Fibroblast of upper back skin (primary cell): ENCODE results near the gene MBLAC1.
A peak's percentile ranks its signal among the peaks of the same experiment; 100 is the strongest.

ENCODE experiments used
- DNase-seq: peaks from one replicate; pipeline ENCODE4 v3.0.0-alpha.2; 2013

Gene MBLAC1, protein sequence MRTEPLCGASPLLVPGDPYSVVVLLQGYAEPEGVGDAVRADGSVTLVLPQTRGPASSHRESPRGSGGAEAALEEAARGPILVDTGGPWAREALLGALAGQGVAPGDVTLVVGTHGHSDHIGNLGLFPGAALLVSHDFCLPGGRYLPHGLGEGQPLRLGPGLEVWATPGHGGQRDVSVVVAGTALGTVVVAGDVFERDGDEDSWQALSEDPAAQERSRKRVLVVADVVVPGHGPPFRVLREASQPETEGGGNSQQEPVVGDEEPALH

DNA sequence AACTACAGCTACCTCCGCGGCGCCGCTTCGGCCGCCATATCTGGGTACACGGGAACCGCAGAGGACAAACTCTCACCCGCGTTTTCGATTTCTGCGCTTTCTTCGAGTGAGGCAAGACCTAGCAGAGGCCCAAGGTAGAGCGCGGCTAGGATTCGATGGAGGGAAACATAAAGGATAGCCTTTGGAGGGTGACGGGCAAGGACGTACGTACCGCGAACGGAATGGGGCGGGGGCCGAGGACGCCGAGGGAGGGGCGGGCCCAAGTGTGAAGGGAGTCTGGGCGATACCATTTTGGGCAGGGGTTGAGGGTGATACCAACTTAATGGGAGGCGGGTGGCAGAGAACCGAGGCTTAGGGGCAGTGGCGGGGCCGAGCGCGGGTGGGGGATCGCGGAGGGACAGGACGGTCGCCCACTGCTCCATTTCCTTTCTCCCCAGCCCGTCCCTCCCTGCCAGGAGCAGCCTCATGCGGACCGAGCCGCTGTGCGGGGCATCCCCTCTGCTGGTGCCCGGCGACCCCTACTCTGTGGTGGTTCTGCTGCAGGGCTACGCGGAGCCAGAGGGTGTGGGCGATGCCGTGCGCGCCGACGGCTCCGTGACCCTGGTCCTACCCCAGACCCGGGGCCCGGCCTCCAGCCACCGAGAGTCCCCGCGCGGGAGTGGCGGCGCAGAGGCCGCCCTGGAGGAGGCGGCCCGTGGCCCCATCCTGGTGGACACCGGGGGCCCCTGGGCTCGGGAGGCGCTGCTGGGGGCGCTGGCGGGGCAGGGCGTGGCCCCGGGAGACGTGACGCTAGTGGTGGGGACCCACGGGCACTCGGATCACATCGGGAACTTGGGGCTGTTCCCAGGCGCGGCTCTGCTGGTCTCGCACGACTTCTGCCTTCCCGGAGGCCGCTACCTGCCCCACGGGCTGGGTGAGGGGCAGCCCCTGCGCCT is at the start of gene MBLAC1:
MBLAC1 (plus strand) TSS at position 37 of the 935 bp plus-strand sequence; CDS start at position 466, 429 bp downstream.
- DNase-seq = peak; percentile 91

DNA sequence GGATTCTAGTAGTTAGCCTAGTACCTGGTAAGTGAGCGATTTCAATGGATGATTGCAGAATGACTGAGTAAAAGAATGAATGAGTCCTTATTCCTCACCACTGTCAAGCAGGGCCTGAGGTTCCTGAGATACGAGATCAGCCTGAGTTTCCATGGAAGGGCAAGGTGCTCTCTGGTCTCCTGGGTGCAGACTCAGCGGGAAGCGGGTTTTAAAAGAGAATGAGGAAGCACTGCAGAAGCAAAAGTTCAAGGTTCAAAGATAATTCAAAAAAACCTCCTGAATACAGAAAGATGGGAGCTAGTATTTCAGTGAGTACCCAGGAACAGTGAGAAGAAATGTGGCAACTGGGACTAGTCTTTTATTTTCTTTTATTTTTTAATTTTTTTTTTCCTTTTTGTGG is 49.6 kb upstream of the MBLAC1 start:
- no peak for DNase-seq

DNA sequence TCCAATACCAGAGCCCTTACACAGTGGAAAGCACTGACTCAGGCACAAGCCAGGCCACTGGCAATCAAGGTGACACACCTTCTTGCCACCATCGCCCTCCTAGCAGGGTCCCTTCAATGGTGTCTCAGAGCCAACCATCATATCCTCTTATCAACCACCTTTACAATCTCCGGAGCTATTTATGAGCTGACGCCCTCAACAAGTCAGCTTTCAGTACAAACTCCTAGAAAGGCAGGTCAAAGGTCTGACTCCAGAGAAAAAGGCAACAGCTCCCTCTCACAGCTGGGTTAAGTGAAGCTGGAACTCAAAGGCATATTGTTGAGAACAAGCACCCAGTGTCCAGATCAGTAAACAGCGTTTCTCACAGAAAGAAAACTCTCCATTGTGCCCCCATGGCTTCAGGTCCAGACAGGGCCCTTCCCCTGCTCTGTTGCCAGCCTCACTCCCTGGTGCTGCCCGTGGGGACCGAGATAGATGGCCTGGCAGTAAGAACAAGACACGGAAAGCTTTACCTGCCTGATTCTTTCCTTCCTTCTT is 47.7 kb upstream of the MBLAC1 start:
- DNase-seq = no peak

DNA sequence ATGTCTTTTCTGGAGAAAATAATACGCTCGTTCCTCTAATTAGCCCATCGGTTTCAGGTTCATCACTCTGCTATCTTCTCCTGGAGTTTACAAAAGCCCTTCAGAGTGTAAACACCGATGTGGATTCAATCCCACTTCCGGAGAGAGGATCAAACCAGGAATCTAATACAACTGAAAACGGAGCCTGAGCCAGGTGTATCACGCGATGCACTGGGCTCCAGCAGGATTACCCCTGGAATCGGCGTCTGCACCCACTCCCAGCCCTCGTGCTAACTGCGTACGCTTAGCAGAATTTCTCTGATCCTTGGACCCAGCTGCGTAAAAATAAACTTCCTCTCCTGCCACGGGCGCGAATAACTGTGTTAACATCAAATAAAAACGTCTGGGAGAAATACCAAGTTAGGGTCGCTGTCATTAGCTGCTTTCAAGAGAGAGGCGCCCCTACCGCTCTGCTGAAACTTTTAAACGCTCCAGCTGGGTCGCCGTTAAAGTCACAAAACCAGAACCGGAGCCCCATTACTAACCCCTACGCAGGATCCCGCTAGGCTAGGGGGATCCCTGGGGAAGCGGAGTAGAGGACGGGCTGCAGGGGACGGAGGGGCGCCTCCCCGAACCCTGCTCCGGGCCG is 45.7 kb upstream of the MBLAC1 start:
- DNase-seq = peak; percentile 9

DNA sequence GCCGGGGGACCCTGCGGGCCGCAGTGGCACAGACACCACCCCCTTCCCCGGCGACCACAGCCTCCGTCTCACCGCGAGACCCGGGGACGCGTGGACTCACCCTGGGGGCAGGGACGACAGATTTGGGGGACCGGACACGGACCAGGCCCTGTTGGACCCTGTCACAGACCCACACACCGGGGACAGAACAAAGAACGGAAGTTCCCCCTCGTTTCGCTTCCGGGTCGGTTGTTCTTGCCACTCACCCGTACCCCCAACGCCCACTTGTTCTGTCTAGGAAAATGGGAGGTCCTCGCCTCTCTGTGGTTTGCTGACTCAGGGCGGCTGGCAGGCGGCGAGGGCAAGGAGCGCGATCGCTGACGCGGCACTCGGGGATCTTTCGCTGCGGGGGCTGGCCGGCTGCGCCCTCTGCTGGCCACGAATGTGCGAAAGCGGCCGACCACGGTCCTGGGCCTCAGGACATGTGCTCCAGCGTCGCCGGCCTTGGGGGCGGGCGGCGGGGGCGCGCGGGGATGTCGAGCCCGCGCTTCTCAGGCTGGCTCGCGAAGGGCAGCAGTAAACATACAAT is 45.1 kb upstream of the MBLAC1 start, which contains the start of gene ZNF3:
ZNF3 (minus strand) TSS at position 189 of the 568 bp plus-strand sequence. CDS start 4,366 bp downstream, outside the sequence.
- DNase-seq = peak; percentile 99

DNA sequence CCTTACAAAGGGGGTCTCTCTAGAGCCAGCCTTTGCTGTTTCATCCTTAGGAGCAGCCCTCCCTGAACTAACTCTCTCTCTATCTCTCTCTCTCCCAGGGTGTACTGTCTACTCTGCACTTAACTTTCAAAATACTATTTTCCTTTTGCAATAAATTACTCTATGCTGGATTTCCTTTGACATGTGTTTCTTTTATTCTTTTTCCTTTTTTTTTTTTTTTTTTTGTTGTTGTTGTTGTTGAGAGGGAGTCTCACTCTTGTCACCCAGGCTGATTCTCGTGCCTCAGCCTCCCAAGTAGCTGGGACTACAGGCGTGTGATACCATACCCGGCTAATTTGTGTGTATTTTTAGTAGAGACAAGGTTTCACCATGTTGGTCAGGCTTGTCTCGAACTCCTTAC is 43.8 kb upstream of the MBLAC1 start:
- no peak for DNase-seq

DNA sequence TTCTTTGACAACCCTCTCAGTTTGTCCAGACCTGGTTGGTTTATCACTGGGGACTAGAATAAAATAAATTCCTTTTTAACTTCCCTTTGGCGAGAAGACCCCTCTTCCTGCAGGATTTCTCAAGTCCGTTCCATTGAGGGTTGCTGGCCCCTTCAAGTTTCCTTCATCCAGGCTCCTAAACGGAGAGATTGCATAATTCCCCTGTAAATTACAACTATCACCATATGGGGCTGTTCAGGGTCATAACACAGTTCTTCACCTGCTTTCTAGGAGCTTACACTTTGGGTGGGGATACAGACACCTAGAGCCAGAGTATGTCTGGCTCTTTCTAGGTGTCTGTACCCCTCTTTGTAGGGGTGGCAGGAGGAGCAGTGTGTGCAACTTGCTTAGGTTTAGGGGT is 41.3 kb upstream of the MBLAC1 start:
- DNase-seq = no peak

DNA sequence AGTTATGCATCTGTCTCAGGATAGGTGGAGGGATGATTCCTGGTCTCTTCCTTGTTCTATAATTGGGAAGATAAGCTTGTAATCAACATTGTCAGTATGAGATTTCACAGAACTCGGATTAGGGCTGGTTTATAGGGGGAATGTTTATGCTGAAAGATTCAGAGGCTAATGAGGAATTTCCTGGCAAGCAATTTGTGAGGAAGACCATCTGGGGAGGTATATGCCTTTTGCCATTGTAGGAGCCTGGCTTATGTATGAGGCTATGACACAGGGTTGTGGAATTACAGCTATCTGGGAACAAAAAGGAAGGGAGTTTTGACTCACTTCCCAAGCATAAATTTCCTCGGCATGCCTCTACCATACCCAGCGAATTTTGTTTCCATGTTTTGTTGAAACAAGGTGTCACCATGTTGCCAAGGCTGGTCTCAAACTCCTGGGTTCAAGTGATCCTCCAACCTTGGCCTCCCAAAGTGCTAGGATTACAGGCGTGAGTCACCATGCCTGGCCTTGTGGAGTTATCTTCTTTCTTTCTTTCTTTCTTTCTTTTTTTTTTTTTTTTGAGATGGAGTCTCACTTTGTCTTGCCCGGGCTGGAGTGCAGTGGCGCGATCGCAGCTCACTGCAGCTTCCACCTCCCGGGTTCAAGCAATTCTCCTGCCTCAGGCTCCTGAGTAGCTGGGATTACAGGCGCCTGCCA is 39.6 kb upstream of the MBLAC1 start:
- DNase-seq = peak; percentile 99

DNA sequence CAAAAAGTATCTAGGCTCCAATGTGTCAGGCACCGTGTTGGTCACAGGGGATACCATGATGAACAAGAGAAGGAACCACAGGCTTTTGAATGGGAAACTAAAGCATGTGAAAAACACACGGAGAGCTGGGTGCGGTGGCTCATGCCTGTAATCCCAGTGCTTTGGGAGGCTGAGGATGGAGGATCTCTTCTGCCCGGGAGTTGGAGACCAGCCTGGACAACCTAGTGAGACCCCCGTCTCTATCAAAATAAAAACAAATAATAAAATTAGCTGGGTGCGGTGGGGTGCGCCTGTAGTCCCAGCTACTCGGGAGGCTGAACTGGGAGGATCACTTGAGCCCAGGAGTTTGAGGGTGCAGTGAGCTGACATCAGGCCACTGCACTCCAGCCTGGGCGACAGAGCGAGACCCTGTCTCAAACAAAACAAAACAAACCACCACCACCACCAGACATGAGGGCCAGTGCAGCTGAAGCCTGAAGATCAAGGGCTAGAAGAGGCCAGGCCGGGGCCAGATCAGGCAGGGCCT is 38.6 kb upstream of the MBLAC1 start:
- no peak for DNase-seq

DNA sequence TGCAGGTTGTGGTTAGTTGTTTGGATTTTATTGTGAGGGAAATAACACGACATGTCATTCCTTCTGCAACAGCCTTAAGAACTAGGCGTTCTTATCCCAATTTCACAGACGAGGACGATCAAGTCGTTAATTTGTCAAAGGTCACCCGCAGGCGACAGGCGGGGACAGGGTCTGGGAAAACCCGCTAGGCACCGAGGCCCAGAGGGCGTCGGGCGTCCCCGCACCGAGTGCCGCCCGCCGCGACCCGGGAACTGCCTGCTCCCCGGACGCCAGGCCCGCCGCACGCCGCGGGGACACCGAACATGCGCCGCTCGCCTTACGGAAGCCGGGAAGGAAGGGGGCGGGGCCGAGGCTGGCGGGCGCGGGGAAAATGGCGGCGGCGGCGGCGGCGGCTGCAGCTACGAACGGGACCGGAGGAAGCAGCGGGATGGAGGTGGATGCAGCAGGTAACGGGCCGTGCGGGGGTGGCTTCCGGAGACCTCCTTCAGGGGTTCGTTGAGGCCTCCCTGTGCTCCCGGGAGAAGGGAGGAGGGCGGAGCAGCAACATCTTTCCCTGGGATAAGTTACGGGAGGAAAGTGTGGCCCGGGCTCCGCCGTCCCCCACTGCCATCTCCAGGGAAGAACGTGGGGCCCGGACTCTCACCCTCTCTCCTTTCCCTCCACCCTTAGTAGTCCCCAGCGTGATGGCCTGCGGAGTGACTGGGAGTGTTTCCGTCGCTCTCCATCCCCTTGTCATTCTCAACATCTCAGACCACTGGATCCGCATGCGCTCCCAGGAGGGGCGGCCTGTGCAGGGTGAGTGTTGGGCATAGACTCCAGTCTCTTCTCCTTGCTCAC is 37.9 kb upstream of the MBLAC1 start, which contains the start of gene COPS6:
COPS6 (plus strand) TSS at position 349 of the 837 bp plus-strand sequence; CDS start at position 371, 22 bp downstream.
- DNase-seq = peak; percentile 75

DNA sequence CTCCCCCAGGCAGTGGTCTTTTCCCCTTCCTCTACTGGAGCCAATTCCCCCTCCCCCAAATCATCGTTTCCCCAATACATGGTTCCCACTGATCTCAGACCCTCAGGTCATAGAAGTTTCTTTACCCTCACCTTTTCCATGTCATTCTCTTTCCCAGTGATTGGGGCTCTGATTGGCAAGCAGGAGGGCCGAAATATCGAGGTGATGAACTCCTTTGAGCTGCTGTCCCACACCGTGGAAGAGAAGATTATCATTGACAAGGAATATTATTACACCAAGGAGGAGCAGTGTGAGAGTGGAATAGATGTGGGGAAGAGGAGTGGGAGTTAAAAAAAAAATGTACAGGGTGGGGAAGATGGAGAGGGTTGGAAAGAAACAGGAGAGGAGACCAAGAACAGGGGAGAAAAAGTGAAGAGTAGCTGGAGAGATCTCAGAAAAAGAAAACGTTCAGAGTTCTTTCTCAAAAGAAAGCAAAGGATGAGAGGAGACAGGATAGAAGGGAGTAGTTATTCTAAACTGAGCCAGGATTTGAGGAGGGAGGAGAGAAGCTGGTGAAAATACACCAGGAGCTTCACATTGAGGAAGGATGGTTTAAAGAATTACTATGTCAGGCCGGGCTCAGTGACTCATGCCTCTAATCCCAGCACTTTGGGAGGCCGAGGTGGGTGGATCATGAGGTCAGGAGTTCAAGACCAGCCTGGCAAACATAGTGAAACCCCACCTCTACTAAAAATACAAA is 37.1 kb upstream of the MBLAC1 start:
- peak; percentile 14 for DNase-seq

DNA sequence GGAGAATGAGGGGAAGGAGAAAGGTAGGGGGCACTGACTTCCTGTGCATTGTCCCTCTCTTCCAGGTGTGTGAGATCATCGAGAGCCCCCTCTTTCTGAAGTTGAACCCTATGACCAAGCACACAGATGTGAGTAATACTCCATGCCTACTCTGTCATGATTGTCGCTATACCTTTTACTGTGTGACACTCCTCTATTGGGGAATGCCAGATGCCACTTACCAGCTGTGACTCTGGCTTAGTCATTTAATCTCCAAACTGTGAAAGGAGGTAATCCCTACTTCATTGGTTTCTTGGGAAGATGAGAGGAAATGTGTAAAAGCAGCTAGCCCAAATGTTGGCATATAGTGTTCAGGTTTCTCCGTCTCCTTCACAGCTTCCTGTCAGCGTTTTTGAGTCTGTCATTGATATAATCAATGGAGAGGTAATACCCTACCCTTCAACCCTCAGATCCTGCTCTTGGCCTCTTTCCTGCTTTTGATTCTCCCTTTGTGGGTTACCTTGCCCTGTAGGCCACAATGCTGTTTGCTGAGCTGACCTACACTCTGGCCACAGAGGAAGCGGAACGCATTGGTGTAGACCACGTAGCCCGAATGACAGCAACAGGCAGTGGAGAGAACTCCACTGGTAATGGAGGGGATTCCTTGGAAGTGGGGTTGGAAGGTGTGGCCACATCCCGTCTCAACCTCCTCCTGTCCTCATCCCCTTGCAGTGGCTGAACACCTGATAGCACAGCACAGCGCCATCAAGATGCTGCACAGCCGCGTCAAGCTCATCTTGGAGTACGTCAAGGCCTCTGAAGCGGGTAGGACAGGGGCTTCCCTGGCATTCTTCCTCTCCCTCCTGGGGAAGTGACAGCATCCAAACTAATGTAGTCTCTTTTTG is 36.0 kb upstream of the MBLAC1 start:
- DNase-seq = no peak

DNA sequence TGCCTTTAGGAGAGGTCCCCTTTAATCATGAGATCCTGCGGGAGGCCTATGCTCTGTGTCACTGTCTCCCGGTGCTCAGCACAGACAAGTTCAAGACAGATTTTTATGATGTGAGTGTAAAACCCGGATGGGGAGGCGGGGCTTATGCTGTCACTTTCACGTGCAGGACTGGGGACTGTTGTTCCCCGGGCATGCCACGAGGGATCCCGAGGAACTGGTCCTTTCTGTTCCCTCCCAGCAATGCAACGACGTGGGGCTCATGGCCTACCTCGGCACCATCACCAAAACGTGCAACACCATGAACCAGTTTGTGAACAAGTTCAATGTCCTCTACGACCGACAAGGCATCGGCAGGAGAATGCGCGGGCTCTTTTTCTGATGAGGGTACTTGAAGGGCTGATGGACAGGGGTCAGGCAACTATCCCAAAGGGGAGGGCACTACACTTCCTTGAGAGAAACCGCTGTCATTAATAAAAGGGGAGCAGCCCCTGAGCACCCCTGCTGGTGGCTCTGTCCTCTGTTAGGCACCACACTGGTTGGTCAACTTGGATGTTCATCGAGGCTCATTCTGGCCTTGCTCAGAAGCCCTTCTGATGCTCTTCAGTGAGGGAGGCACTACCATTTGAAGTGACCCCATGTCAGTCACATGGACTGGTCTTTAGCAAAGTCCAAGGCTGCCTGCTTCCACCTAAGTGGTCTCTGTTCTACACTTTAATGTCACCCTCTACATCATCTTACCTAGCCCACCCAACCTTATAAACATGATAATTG is 35.2 kb upstream of the MBLAC1 start:
- no peak for DNase-seq

DNA sequence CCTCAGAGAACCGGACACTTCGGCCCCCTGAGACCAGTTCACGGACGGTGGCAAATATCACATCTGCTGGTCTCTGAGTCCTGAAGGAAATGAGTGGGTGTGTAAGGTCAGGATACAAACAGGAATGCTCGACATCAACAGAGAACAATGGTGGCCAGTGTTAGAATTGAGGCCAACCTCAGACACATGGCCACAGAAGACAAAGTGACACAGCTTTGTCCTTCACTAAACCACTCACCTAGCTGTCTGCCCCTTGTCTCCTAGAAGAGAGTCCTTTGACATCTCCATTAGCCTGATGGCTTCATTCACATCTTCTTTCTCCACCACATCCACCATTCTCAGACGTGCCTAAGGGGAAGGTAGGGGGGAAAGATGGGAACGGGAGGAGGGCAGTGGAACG is 33.7 kb upstream of the MBLAC1 start:
- no peak for DNase-seq

DNA sequence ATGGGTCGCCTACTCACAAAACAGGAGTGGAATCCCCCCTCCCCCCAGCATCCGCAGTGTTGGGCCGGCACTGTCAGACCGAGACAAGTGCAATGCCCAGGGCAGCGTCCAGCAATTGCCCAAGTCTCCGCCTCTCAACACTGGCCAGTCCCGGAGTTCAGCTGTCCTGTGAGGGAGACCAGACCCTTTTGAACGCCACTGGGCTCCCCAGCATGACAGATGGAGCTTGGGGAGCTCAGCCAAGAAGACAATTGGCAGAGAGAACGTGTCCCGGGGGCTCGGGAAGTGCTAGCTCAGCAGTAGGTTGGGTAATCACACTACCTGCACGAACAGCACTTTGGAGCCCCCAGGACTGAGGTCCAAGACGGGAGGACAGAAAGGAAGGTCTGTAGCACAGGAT is 33.3 kb upstream of the MBLAC1 start:
- DNase-seq = no peak

DNA sequence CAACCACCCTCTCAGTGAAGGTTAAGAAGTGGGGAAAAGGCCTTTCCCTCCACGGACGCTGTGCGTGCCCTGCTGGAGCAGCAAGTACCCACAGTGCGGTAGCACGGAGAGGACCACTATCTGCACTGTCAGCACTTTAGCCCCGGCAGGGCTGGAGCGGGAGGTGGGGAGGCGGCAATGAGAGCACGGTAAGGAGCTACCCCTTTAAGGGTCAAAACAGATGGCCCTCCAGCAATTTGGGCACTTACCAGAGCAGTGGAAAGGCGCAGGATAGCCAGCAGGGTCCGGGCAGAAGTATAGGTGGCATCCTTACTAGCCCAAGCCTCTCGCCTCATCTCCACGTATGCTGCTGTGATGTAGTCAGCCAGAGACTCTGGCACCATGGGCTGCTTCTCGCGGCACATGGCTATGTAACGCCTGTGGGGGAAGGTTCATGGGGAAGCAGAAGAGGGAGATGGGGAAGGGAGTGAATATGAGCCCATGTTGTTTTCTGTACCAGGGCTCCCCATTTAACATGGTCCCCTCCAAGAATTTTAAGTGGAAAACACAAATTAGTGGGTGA is 32.8 kb upstream of the MBLAC1 start:
- DNase-seq = no peak

DNA sequence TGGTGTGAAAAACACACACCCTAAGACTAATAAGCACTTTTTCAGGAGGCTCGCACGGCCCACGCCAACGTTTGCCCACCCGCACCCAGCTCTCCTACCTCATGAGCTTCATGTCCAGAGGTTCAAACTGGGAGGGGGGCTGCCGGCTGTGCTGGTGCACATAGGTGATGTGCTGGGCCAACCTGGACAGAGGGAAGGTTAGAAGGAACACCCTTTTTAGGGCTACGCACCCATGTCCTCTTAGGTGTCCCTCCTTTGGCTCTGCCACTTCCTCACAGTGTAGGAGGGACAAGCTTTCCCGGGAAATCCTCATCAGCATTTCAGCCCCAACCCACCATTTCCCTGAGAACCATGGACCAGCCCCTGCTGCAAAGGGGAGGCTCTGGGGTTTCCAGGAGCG is 31.5 kb upstream of the MBLAC1 start:
- no peak for DNase-seq

DNA sequence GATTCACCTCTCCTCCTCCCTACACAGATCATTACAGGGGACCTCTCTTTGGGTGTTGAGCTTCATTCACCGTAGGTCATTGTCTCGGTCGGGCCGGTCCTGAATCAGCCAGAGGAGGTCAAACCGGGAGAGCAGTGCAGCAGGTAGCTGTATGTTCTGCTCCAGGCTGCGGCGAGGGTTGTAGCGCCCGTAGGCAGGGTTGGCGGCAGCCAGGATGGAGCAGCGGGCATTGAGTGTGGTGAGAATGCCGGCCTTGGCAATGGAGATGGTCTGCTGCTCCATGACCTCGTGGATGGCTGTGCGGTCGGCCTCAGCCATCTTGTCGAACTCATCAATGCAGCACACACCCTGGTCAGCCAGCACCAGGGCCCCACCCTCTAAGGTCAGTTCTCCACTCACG is 31.1 kb upstream of the MBLAC1 start:
- no peak for DNase-seq
